Activated effector memory CD4-positive, alpha-beta T cell treated with anti-CD3 and anti-CD28 coated beads, Interleukin-2, amount 50 U/mL, for 16 hours (primary cell): ENCODE results near the gene TRAPPC6A.
"Not testable (repeated sequence)": the region's sequence is repeated elsewhere in the genome, so short reads cannot be mapped to it uniquely, and the experiment has no call there.

ENCODE experiments used
- DNase-seq: peaks from one replicate; pipeline ENCODE4 v3.0.0-alpha.2; 2020

Gene TRAPPC6A

DNA sequence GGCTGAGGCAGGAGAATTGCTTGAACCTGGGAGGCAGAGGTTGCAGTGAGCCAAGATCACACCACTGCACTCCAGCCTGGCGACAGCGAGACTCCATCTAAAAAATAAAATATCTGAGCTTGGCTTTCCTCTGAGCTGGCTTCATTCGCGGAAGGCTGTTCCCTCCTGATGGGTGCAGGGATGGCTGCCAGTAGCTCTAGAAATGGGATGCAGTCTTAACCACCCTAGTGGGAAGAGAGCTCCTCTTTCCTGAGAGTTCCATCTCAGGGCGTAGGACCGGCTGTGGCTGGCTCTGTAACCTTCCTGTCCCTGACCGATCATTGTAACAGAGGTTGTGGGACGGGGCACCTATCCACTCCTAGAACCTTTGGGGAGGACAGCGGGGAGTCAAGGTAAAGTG lies 52.7 kb downstream of the TRAPPC6A start:
- DNase-seq = no peak

DNA sequence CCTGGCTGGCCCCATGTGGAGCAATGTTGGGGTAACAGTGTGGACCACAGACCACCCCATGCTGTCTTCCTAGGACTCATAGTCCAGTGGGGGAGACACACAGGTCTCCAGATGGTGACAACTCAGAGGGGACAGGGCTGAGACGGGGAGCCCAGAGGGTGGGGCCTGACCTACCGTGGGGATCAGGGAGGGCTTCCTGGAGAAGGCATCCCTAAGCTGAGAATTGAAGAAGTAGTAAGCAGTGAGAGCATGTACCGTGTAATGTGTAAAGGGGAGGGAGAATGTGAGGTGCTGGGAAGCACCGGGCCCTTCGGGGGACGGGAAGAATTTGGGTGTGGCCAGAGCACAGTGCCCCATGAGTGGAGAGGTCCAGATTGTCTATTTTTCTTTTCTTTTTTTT lies 54.0 kb downstream of the TRAPPC6A start:
- DNase-seq = no peak

DNA sequence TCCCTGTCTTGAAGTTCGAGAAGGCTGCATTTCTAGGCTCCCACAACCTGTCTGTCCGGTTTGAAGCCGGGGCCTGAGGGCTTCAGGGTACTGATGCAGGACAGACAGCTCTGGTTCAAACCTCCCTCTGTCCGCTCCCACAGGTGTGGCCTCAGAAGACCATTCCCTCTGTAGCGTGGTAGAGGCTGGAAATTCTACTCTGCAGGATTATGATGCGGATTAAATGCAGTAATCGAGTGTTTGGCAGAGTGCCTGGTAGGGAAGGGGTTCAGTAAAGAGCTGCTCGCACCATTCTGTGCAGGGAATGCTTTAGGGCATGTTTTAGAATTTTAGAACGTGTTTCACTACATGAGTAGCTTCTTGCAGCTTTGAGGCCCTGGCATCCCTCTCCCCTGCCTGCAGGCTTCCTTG lies 54.6 kb downstream of the TRAPPC6A start:
- DNase-seq = no peak

DNA sequence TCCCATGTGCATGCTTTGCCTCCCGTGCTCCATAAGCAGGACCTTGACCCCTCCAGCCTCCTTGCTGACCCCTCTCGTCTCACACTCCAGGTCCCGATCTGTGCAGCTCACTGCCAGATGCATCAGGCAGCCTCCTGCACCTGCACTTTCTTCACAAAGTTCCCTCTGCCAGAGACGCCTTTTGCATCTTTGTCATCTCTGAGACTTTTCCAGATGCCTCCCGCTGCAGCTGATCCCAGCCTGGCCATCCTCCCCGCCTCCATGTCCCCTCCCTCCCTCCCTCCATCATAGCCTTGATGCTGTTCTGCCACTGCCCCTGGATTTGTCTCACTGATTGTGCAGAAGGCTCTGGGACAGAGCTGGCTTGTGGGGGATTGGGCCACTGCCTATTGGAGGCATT lies 55.2 kb downstream of the TRAPPC6A start:
- DNase-seq = no peak

DNA sequence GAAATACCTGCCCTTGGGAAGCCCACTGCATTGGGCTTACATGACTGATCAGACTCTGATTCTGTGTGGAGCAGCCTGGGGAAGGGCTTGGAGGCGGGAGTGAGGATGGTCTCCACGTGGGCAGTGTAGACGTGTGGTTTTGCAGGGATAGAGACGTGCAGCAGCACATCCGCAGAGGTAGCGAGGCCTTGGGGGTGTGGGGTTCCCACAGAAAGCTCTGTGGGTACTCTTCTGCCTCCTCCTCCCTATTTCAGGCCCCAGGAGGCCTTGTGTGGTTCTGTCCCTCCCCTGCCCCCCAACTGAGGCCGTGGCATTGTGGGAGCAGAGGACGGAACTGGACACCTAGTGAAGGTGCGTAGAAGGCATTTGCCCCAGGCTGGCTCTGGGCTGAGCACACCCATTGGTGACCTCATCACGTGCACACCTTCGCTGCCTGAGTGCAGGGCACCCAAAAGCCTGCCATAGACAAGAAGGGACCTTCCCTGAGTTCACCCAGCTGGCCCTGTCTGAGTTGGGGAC lies 56.2 kb downstream of the TRAPPC6A start:
- DNase-seq = no peak

DNA sequence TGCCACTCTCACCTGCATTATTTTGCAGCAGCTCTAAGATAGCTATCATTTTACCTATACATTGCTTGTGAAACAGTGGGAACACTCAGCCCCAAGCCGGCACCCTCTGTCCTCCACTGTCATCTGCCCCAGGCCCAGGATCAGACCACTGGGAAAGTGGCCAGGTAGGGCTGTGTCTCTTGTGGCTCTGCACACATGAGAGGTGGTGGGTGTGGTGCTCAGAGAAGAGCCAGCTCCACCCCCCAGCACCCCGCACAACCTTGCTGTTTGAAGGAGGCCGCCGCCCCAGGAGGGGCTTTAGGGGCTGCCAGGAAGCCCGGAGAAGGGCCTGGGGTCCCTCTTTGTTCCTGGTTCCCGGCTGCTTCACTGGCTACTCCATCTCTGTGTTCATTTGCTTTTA lies 58.5 kb downstream of the TRAPPC6A start:
- DNase-seq = no peak

DNA sequence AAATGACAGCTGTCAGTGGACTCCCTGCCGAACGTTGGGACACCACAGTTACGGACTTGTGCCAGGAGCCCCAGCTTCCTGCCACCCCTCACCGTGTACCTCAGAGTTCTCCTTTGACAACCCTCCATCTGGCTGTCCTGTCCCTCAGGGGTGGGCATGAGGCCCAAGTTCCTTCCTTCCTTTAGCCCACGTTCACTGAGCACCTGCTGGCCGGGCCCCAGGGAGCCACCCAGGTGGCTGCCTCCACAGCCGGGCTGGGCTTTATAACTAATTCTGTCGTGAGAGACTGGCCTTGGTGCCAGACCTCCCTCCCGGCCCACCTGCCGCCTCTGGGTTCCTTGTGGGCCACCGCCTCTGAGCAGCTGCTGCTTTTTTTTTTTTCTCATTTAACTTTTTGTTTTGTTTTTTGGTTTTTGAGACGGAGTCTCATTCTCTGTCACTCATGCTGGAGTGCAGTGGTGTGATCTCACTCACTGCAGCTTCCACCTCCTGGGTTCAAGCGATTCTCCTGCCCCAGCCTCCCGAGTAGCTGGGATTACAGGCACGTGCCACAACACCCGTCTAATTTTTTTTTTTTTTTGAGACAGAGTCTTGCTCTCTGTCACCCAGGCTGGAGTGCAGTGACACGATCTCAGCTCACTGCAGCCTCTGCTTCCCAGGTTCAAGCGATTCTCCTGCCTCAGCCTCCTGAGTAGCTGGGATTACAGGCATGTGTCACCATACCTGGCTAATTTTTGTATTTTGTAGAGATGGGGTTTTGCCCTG lies 59.3 kb downstream of the TRAPPC6A start:
- not testable (repeated sequence) for DNase-seq

DNA sequence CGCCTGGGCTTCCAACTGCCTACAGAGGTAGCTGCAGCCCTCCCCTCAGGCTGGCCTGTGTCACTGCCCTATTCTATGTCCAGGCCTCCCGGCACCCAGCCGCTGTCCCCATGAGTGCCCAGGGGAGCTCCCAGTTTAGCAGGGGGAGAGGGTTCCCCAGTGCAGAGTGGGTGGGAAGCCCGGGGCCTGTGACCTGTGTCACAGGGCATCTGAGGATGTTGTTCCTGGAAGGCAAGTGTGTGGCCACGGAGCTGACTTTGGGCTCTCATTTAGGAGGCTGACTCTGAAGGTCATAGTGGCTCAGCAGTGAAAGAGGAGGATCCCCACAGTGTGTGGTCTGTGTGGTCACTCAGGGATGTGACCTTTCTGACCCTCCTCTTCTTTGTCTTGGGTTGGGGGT lies 59.9 kb downstream of the TRAPPC6A start:
- DNase-seq = no peak

DNA sequence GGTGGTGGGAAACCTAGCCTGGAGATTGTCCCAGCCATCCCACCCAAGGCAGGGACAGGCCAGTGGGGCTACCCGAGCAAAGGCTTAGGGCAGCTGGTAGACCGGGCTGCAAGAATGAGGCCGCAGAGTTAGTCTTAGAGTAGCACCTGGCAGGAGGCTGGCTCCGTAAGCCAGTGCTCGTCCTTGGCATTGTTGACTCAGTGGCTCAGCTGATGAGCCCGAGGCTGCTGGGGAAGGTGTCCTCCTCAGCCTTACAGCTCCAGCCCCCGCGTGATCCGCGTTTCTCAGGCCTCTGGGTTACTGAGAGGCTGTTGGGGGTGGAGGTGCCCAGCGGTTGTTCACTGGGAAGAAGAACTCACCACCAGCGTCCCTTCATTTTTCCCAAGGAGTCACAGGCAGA lies 60.4 kb downstream of the TRAPPC6A start:
- DNase-seq = no peak

DNA sequence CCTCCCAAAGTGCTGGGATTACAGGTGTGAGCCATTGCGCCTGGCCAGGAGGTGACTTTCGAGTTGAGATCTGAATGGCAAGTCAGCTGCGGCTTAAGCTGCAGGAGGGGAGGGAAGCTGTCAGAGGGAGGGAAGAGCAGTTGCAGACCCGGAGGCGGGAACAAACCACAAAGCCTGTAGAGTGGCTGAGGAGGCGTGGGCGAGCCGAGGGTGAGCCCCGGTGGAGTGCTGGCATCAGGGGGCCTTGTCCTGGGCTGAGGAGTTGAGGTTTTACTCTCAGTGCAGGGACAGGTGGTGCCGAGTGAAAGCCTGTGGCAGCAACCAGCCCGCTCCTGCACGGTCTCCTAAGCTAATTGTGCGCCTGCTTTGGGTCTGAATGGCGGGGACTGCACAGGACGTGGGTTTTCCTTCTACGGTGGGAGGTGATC lies 60.9 kb downstream of the TRAPPC6A start:
- DNase-seq = peak; percentile 80

DNA sequence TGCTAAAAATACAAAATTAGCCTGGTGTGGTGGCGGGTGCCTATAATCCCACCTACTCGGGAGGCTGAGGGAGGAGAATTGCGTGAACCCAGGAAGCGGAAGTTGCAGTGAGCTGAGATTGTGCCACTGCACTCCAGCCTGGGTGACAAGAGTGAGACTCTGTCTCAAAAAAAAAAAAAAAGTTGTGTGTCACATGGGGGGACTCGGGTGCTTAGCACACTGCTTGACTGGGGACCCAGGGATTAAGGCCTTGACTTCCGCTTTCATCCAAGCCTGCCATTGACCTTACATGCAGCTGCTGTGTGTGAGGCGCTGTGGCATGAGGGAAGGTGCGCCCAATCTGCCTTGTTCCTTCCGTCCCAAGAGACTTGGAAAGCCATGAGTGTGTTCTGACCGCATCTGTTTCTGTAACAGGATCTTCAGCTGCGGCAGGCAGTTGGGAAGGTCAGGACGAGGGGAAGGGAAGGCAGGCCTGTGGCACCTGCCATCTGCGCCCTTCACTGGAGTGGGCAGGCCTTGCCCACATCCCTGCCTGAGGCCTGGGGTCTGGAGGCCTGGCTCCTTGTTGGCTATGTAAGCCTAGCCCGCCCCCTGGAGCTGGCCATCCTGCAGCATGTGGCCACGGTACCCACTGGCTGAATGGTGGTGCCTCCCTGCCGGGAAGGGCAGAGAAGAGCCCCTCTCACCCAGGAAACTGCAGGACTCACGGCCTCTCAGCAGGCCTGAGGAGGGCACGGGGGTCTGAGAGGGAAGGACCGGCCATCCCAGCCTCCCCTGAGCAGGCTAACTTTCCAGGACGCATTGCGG lies 62.0 kb downstream of the TRAPPC6A start:
- no peak for DNase-seq

DNA sequence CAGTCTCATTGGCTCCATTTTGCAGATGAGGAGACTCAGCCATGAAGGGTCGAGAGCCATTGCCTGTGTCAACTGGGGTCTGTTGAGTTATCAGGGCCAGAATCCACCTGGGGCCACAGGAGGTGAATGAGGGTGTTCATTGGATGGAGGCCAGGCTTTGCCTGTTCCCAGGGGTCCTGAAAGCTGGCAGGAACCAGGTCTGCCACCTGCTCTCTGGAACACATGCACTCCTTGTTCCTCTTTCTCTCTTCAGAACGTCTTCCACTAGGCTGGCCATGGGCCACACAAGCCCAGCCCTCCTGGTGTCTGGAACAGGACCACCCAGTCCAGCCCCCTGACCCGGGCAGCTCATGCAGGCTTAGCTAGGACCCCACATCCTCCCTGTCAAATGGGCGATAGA lies 63.9 kb downstream of the TRAPPC6A start:
- no peak for DNase-seq

DNA sequence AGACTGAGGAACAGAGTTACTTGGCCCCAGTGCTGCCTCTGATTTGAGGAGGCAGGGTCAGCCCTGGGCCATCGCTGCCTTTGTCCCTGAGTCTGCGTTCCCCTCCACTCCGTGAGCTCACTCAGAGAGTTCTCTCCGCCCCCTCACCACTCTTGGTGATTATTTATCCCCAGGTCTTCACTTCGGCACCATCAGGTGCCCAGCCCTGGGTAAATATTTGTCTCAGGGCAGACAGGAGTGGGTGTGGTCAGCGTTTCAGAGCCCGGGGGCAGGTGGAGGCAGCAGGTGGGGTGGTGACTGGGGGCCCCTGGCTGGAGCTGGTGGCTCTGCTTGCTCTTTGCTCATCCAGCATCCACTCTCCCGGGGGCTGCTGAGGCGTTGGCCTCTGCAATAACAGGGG lies 64.4 kb downstream of the TRAPPC6A start:
- no peak for DNase-seq
